ENCODE measurements around the gene INSYN2A. TPM values are rescaled to one million over a fixed set of nuclear protein-coding genes. Genes with fewer than 3 reads are reported as not detected.

Gene INSYN2A
- total and polyA plus RNA-seq, 11 donors, result 0.01 to 0.37 (median 0.11) TPM; not detected in 4

DNA sequence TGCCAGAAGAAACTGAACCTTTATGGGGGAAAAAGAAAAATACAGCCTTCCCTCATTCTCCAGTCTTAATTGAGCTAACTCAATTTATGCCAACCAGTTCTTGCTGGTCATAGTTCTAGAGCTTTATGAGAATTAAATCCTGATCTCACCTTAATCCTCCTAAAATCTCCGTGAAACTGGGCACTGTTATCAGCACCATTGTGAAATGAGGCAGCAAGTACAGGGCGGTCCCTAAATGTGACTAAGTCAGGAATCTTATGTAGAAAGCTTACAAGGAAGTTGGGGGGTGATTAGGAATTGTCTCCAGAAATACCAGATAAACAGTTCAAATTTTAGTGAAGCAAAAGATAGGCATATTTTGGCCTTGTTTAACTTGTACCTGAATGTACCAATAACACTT, 10.7 kb upstream of the INSYN2A start:
- Histone ChIP-seq H3K4me3 (no peak overlapping the region), H3K4me1 (peaks cover 0 to 3% (median 0%) of the 10 kb centered on the region in 12 donors), H3K27ac (no peak overlapping the region), H3K9me3 (no peaks in the 10 kb centered on the region), H3K27me3 (no peaks in the 10 kb centered on the region), H3K36me3 (peaks cover 0 to 13% (median 0%) of the 10 kb centered on the region in 9 donors)
- WGBS, 4 donors, result 89 to 94% (median 91%) methylated on average over 2 of the region's 2 CpGs
- no peak for ATAC-seq
- DNase-seq, result no peak
- intact Hi-C loops (cut with DNase I), result no loop called here
- TF ChIP-seq POLR2A (IDR thresholded peaks at IDR 0.05), result no peak
- TF ChIP-seq, protein P1, sequence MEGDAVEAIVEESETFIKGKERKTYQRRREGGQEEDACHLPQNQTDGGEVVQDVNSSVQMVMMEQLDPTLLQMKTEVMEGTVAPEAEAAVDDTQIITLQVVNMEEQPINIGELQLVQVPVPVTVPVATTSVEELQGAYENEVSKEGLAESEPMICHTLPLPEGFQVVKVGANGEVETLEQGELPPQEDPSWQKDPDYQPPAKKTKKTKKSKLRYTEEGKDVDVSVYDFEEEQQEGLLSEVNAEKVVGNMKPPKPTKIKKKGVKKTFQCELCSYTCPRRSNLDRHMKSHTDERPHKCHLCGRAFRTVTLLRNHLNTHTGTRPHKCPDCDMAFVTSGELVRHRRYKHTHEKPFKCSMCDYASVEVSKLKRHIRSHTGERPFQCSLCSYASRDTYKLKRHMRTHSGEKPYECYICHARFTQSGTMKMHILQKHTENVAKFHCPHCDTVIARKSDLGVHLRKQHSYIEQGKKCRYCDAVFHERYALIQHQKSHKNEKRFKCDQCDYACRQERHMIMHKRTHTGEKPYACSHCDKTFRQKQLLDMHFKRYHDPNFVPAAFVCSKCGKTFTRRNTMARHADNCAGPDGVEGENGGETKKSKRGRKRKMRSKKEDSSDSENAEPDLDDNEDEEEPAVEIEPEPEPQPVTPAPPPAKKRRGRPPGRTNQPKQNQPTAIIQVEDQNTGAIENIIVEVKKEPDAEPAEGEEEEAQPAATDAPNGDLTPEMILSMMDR (IDR thresholded peaks at IDR 0.05), result no peak

DNA sequence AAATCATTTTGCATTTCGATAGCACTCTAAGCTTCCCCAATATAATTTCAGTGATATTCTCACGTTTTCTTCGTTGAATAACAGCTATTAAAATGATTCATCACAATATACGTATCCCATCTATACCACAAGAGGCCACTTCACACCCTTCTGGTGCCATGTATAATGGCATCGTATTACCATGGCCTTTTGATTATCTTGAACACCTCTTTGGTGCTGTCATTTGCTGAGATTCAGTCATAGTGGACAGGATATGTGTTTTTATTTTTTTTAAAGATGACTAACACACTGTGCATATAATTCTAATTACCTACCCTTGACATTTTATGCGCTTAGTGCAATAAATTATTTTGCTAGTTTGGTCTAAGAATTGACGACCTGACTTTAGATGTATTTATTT, 6.7 kb upstream of the INSYN2A start:
- ATAC-seq (no peak), DNase-seq (no peak)
- Histone ChIP-seq H3K27me3 (no peaks in the 10 kb centered on the region), H3K9me3 (no peaks in the 10 kb centered on the region), H3K27ac (no peak overlapping the region), H3K4me3 (no peak overlapping the region), H3K36me3 (peaks cover 0 to 10% (median 0%) of the 10 kb centered on the region in 9 donors), H3K4me1 (no peaks in the 10 kb centered on the region)
- intact Hi-C loops (cut with DNase I), result no loop called here
- no peak for TF ChIP-seq POLR2A (IDR thresholded peaks at IDR 0.05)
- TF ChIP-seq, protein P1 (IDR thresholded peaks at IDR 0.05), result no peak
- WGBS, 4 donors, result 94 to 97% (median 94%) methylated on average over 7 of the region's 7 CpGs

DNA sequence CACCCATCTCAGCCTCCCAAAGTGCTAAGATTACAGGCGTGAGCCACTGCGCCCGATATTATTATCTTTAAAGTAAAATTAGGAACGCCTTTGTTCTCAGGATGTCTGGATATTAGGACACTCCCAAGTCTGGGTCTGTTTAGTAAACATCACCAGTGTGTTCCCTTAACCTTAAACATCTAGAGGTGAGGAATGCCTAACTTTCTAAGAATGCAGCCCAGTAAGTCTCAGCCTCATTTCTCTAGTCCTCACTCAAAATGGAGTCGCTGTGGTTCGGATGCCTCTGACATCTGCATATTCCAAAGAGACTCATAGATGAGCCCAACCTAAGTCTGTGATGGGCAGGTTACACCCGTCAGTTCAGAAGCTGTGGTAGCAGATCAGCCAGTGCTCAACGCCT, 4.3 kb upstream of the INSYN2A start:
- 96 to 99% (median 97%) methylated on average over 8 of the region's 8 CpGs for whole genome bisulfite sequencing, 4 donors
- Histone ChIP-seq H3K4me1 (peaks cover 0 to 16% (median 4%) of the 10 kb centered on the region in 12 donors), H3K4me3 (no peak overlapping the region), H3K27ac (no peak overlapping the region), H3K27me3 (peaks cover 0 to 9% (median 0%) of the 10 kb centered on the region in 9 donors), H3K36me3 (peaks cover 0 to 10% (median 0%) of the 10 kb centered on the region in 9 donors), H3K9me3 (no peaks in the 10 kb centered on the region)
- intact Hi-C loops (cut with DNase I), result no loop called here
- DNase-seq, result no peak
- TF ChIP-seq POLR2A (IDR thresholded peaks at IDR 0.05), result no peak
- TF ChIP-seq, protein P1 (IDR thresholded peaks at IDR 0.05), result no peak
- ATAC-seq, result no peak

DNA sequence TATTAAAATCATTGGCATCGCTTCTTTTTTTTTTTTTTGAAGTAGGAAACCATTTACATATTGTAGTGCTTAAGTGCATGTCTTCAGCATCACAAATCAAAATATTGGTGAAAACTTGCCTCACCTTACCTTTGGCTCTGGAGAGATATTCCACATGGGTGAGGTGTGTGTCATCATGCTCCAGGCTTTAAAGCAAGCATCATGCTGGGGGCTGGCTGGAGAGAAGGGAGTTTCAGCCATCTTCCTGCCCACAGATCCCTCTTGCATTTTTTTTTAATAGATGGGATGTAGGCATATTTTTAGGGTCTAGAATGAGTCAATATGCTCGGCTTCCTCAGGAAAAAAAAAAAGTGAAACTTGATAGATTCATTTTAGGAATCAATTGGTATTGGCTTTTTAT, 2.3 kb upstream of the INSYN2A start:
- Histone ChIP-seq H3K9me3 (no peaks in the 10 kb centered on the region), H3K4me3 (no peak overlapping the region), H3K4me1 (peaks cover 0 to 28% (median 13%) of the 10 kb centered on the region in 12 donors), H3K27me3 (peaks cover 0 to 19% (median 0%) of the 10 kb centered on the region in 9 donors), H3K36me3 (peaks cover 0 to 10% (median 0%) of the 10 kb centered on the region in 9 donors), H3K27ac (no peak overlapping the region)
- ATAC-seq, result no peak
- DNase-seq, result no peak
- 91 to 93% (median 92%) methylated on average over 2 of the region's 2 CpGs for WGBS, 4 donors
- TF ChIP-seq, protein P1 (IDR thresholded peaks at IDR 0.05), result no peak
- no peak for TF ChIP-seq POLR2A (IDR thresholded peaks at IDR 0.05)
- intact Hi-C loops (cut with DNase I), result loop anchor here in 1 of 10 donors (10.0 kb wide), 1 partner anchor 136 kb away; no protein-coding TSS in a partner anchor

Measured in heart left ventricle (tissue), 16 donors.